Left lung (tissue), 10 donors: Measurements from ENCODE around the gene PEX13. TPM values are rescaled to one million over a fixed set of nuclear protein-coding genes. Genes with fewer than 3 reads are reported as not detected.
A peak's percentile ranks its signal among the peaks of the same experiment; 100 is the strongest.

Source experiments
- ATAC-seq: fragments of 200-7000 bp; cut with Tn5 transposase; one replicate; pipeline ENCODE4 v1.9.1; 2020; ENCODE audit warnings: moderate library complexity
- DNase-seq, 4 donors: peaks; one replicate each; pipeline ENCODE4 v3.0.0-alpha.2; 2013 to 2020
- H3K27ac ChIP-seq, 2 donors: fragments of 200-600 bp; sonication (generic) in 1 of 2; one replicate each; pipeline versions ENCODE4 v1.5.0 to v1.8.0; 2020 to 2021
- H3K27me3 ChIP-seq, 2 donors: fragments of 200-600 bp; sonication (generic) in 1 of 2; one replicate each; pipeline versions ENCODE4 v1.5.0 to v1.8.0; 2020 to 2021
- H3K36me3 ChIP-seq, 2 donors: fragments of 200-600 bp; sonication (generic) in 1 of 2; one replicate each; pipeline versions ENCODE4 v1.5.0 to v1.8.0; 2020 to 2021
- H3K4me1 ChIP-seq, 2 donors: fragments of 200-600 bp; one replicate each; pipeline ENCODE4 v1.8.0; 2021
- H3K4me3 ChIP-seq, 2 donors: fragments of 200-600 bp; sonication (generic) in 1 of 2; one replicate each; pipeline versions ENCODE4 v1.5.0 to v1.8.0; 2020 to 2021; ENCODE audit warnings: mild to moderate bottlenecking in 1 of 2
- H3K9me3 ChIP-seq, 2 donors: fragments of 200-600 bp; sonication (generic) in 1 of 2; one replicate each; pipeline versions ENCODE4 v1.5.0 to v1.8.0; 2020 to 2021
- intact Hi-C, 2 donors: fragments of 100-400 bp; cut with DNase I; formaldehyde crosslinking; loops; one replicate each; pipeline versions ENCODE4 v1.11.2 to v1.14.2; 2022
- polyA plus RNA-seq, 6 donors: library from polyadenylated mRNA; unstranded; fragments of 120-200 nt; gene quantifications; one replicate each; pipeline ENCODE4 v1.2.1, GENCODE V29; 2013; ENCODE audit not compliant: insufficient read length in 6 of 6
- total RNA-seq, 2 donors: library from RNA; stranded (reverse); fragmentation: NEBNext Ultra II Directional; extraction: Animal tissue kit (Norgen Biotek cat#: 25700); gene quantifications; one replicate each; pipeline ENCODE4 v1.2.1, GENCODE V29; 2021
- TF ChIP-seq, protein P1 (sequence below), 2 donors: fragments of 200-600 bp; sonication (generic) in 1 of 2; IDR thresholded peaks; one replicate each; pipeline versions ENCODE4 v1.5.0 to v1.8.0; 2021; ENCODE audit warnings: antibody characterized with exemption in 2 of 2
- donor health status: DM: no; HTN: yes; CAD: no.
- donor health status: DM: no; HTN: no; CAD: no.

The PEX13 gene
- total and polyA plus RNA-seq, 8 donors = 24.7 to 31.4 (median 28.5) TPM

DNA sequence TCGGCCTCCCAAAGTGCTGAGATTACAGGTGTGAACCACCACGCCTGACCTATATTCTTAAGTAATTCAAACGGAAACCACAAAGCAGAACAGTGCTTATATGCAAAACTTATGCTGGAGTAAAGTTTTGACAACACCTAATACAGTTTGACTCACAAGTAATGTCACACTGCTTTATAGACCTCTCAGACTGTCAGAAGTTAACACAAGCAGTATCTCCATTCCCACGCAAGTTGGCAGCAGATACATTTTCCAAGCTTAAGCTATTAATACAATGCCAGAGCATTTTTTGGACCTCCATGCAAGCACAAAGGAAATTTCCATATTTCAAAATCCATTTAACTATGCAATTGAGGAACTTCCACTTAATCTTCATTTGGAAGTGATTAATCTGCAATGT, 27.1 kb downstream of the PEX13 start:
- DNase-seq = peak in 1 of 4 donors; percentile 16
- Histone ChIP-seq H3K4me1 (peaks cover 0 to 23% of the 10 kb centered on the region in 2 donors), H3K27ac (peak overlapping the region in 1 of 2 donors; percentile 55), H3K9me3 (no peaks in the 10 kb centered on the region), H3K27me3 (no peaks in the 10 kb centered on the region), H3K4me3 (no peak overlapping the region), H3K36me3 (peaks cover 0 to 28% of the 10 kb centered on the region in 2 donors)
- ATAC-seq = no peak
- intact Hi-C loops = no loop called here
- TF ChIP-seq, protein P1, sequence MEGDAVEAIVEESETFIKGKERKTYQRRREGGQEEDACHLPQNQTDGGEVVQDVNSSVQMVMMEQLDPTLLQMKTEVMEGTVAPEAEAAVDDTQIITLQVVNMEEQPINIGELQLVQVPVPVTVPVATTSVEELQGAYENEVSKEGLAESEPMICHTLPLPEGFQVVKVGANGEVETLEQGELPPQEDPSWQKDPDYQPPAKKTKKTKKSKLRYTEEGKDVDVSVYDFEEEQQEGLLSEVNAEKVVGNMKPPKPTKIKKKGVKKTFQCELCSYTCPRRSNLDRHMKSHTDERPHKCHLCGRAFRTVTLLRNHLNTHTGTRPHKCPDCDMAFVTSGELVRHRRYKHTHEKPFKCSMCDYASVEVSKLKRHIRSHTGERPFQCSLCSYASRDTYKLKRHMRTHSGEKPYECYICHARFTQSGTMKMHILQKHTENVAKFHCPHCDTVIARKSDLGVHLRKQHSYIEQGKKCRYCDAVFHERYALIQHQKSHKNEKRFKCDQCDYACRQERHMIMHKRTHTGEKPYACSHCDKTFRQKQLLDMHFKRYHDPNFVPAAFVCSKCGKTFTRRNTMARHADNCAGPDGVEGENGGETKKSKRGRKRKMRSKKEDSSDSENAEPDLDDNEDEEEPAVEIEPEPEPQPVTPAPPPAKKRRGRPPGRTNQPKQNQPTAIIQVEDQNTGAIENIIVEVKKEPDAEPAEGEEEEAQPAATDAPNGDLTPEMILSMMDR (IDR thresholded peaks at IDR 0.05) = no peak

DNA sequence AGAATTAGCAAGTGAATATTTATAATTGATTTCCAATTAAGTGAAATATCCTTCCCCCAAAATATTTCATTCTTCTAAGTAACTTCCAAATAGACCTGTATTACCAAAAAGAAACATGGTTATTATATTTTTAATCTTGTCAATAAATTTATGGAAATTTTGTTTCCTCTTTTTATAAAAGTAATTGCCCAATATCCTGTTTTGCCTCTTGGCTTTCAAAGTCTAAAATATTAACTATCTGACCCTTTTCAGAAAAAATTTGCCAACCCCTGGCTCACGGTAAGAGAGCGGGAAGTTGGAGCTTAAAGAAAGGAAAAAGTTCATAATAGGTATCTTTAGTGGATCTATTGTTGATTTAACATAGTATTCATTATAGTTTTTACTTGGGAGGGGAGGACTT, 27.7 kb downstream of the PEX13 start:
- intact Hi-C loops = no loop called here
- Histone ChIP-seq H3K4me3 (no peak overlapping the region), H3K36me3 (peaks cover 0 to 33% of the 10 kb centered on the region in 2 donors), H3K27ac (peak overlapping the region in 1 of 2 donors; percentile 55), H3K27me3 (no peaks in the 10 kb centered on the region), H3K4me1 (peaks cover 0 to 23% of the 10 kb centered on the region in 2 donors), H3K9me3 (no peaks in the 10 kb centered on the region)
- no peak for DNase-seq
- TF ChIP-seq, protein P1 (IDR thresholded peaks at IDR 0.05) = no peak
- ATAC-seq = no peak

DNA sequence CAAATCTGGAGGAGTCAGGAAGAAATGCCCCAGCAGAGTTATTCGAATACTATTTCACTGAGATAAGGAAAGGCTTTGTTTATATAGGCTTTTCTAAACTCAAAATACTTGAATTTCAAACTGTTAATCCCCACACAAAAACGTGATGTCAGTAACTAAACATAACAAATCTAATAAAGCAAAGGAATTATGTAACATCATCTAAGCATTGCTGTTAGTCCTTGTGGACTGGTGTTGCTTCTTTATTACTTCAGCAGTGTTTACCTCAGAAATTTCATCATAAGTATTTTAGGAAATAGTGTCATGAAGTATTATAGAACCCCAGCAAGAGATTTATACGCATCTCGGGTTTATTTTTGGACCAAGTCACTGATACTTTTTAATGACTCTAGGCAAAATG, 28.5 kb downstream of the PEX13 start:
- intact Hi-C loops = no loop called here
- DNase-seq = peak in 1 of 4 donors; percentile 13
- H3K36me3 ChIP-seq = peaks cover 0 to 41% of the 10 kb centered on the region in 2 donors
- H3K9me3 ChIP-seq = no peaks in the 10 kb centered on the region
- no peak overlapping the region for H3K27ac ChIP-seq
- TF ChIP-seq, protein P1 (IDR thresholded peaks at IDR 0.05) = no peak
- H3K4me1 ChIP-seq = peaks cover 0 to 23% of the 10 kb centered on the region in 2 donors
- no peak overlapping the region for H3K4me3 ChIP-seq
- H3K27me3 ChIP-seq = no peaks in the 10 kb centered on the region
- peak; percentile 25 for ATAC-seq

- Histone ChIP-seq H3K9me3 (no peaks in the 10 kb centered on the region), H3K27ac (no peak overlapping the region), H3K4me3 (no peak overlapping the region), H3K27me3 (no peaks in the 10 kb centered on the region), H3K36me3 (peaks cover 0 to 63% of the 10 kb centered on the region in 2 donors), H3K4me1 (no peaks in the 10 kb centered on the region)
- intact Hi-C loops = no loop called here
- TF ChIP-seq, protein P1 (IDR thresholded peaks at IDR 0.05) = no peak
- peak in 2 of 4 donors; percentile 46 to 65 for DNase-seq
- no peak for ATAC-seq
Observed at GRCh38 chr2:61055557-61055956, 38.0 kb downstream of the PEX13 start.

DNA sequence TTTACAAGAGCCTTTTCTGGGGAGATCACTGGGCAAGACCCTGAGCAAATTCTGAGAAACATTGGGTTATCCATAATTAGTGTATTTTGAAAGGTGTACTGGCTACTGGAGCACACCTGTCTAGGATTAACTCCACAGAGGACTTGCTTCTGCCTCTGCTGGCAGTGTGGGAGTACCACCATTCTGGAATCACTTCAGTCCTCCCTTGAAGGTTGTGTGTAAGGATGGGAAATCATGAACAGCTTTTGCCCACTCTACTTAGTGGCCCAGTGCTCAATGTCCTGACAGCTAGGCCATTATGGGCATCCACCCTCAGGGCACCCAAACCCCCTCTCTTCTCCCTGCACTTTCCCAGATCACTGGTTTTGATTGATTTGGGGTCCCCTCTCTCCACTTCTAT, 40.0 kb downstream of the PEX13 start:
- intact Hi-C loops = no loop called here
- DNase-seq (no peak), ATAC-seq (no peak)
- Histone ChIP-seq H3K9me3 (no peaks in the 10 kb centered on the region), H3K27ac (no peak overlapping the region), H3K4me1 (no peaks in the 10 kb centered on the region), H3K4me3 (no peak overlapping the region), H3K27me3 (no peaks in the 10 kb centered on the region), H3K36me3 (peaks cover 0 to 43% of the 10 kb centered on the region in 2 donors)
- TF ChIP-seq, protein P1 (IDR thresholded peaks at IDR 0.05) = no peak
